ENCODE results near the gene C5orf58.

Gene C5orf58, protein sequence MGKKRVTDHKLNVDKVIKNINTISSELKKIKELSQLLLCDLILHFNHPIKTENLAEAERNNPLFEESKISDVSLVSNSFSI

DNA sequence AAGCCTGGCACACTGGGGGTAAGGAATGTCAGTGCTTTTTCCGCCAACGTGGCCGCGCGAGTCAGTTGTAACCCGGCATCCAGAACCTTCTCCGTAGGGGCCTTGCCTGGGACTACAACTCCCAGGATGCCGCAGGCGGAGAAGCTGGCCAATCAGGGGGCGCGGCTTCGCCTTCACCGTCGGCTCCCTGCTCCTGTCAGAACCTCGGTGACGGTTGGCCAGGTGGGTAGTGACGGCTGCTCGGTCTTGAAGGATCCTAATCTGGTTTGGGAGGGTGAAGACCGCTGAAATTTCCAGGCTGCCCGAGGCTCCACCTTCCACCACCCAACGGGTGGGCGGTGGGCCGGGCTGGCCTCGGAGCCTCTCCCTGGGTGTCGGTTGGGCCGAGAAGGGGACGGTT, at the start of gene C5orf58:
C5orf58 (plus strand) TSS at position 200 of the 400 bp plus-strand sequence. CDS start 1,992 bp downstream, outside the sequence.
- no peak for DNase-seq

DNA sequence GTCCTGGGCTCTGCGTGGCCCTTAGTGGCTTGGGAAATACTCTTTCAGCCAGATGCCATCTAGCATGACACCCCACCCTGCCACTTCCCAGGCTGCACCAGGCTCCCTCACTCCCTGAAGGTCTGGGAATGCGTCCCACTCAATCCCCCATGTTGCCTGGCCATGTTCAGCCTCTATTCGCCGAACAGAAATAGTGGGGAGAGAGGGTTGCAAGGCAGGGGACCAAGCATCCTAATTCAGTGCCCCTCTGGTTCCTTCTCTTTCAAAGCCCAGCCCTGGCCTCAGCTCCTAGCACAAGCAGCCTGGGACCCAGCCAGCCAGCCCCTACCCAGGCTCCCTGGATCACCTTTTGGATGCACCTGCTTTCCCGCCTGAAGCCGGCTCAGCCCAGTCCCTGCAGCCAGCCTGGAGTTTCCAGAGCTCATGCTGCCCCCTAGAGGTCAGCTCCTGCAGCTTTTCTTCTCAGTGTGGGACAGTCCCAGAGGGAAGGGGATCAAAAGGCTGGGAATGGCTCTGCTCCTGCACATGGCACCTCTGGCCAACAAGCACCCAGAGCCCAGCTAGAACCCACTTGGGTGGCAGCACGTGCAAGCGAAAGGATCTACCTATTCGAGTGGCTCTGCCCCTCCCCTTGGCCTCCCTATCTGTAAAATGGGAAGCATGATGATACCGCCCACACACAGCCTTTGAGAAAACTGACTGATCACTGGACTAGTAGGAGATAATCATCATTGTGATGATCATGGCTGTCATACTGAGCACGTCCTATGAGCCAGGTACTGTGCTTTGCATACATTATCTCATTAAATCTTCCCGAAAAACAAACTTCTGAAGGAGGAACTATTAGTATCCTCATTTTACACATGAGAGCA, 48.7 kb upstream of the C5orf58 start:
- DNase-seq = peak; percentile 55

DNA sequence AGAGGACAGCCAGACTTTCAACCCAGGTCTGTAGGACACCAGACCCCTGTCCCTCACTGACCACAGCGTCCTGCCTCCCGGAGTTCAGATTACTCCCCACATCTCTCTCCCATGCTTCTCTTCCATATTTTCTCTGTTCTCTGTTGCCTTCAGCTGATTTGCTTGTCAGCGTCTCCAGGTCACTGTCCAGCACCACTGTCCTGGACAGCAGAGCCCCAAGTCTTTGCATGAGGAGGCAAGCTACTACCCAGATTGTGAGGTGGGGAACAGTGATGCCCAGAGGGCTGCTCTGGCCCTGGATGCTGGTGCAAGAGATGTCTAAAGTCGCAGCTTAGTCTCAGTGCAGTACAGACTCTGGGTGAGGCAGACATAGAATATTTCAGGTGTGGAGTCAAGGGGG, 48.0 kb upstream of the C5orf58 start:
- DNase-seq = no peak

DNA sequence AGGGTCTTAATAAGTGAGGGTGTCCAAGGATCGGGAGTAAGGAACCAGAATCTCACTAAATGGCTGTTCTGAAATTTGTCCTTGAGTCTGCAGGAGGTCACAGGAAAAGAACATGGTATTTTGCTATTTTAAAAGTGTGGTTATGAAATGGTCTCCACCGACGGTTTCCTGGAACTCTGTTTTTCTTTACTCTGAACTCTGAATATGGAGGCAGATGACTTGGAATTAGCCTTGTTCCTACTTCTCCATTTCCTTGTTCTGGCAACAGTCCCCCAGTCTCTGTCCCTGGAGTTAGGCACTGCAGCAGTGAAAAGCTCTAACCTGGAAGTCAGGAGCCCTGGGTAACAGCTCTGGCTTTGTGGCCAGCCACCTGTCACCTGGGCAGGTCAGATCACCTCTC, 46.6 kb upstream of the C5orf58 start:
- DNase-seq = no peak

DNA sequence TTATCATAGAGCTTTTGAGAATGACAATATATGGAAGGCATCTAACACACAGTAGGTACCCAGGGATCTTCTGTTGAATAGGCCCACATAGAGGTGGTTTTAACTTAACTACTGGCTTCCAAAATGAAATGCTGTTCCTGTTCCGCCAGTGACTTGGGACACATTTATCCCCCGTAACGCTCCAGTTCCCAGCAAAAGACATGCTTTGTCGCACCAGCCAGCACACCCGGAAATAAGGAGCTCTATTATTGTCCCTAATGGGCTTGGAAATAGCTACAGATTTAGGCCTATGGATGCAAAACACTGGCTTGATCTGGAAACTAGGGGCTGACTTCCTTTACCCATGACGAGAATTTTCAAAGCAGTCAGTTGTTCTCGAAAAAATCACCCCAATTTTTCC, 45.9 kb upstream of the C5orf58 start:
- no peak for DNase-seq

DNA sequence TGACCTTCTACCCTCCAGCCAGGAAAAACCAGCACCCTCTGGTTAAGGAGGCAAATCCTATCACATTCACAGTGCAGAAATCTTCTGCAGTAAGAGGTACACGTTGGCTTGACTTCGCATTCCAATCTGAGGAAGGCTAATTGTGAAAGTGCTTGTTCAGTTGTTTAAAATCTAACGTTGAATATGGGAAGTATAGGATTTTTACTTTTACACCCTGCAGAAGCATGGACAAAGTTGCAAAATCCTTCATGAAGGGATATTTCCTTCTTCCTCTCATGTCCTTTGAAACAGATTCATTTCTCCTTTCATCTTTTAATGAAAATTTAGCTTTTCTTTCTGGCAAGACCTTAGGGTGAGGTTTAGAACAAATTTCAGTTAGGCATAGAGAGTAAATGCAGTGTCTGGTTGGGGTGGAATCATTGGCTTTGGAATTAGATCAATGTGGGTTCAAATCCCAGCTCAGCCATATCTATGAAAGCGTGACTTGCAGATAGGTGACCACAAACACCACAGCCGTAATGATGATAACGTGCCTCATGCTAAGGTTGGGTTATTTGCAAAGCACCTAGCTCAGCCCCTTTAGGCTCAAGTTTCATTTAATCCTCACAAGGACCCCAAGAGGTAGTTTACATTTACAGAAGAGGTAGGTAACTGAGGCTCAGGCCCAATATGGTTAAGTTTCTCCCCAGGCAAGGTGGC, 42.2 kb upstream of the C5orf58 start:
- peak; percentile 6 for DNase-seq

DNA sequence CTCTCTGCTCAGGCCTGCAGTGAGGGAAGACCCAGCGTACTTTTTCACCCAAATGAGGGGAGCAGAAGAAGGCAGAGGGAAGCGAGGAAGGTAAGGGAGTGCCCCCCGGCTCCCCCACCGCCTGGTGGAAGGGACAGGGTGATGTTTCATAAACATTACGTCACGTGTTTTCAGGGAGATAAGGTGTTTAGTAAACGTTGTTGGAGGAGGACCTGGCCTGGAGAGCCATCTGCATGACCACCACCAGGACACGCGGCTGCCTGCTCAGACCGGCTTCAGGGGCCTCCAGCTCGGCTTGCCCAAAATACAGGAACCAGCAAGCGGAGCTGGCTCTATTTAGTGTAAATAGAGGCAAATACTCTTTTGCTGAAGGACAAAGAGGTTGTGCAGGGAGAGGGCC, 40.0 kb upstream of the C5orf58 start:
- no peak for DNase-seq

DNA sequence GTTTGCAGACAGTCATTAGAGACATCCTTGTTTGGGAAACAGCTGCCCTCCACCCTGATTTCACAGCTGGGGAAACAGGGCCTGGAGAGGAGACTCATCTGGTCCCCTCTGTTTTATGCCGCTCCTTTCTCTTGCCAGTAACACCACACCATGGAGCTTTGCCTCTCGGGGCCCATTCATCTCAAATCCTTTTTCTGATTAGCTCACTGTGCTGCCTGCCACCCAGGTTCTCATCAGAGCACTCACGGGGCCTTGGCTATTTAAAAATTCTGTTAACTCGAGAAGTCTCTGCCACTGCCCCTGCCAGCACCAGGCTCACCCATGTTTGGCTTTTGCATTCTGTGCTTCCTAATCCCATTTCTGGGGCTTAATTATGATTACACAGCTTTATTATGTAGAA, 36.8 kb upstream of the C5orf58 start:
- no peak for DNase-seq

DNA sequence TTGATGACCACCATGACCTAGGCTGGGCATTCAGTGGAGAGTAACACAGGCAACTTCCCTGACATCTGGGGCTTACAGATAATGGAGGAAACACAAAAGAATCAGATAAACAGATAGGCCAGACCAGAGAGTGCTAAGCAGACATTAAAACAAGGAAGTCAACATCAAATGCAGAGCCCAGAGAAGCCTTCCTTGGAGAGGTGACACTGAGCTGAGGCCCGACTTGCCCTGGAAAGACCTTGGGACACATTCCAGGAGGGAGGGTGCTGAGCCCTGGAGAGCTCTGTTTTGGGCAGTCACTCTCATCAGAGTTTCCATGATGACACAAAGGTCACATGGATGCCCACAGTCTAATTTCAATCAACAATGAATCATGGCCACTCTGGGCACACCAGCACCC, 31.9 kb upstream of the C5orf58 start:
- DNase-seq = peak; percentile 48

DNA sequence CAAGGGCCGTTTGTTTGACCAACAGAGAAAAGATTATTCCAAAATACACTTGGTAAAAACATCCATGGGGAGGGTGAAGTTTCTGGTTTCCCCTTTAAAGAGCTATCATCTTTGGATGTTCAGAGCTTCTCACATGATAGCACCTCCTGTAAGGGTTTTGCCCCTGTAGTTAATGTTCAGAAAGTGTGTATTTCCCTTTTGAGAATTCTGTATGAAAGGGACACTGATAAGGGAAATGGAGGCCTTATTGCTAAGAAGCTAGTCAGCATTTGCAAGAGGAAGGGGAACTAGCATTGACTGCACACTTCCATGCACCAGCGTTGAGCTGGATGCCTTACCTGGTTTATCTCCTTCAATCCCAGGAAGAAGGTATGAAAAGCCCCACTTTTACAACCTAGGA, 31.5 kb upstream of the C5orf58 start:
- DNase-seq = no peak

DNA sequence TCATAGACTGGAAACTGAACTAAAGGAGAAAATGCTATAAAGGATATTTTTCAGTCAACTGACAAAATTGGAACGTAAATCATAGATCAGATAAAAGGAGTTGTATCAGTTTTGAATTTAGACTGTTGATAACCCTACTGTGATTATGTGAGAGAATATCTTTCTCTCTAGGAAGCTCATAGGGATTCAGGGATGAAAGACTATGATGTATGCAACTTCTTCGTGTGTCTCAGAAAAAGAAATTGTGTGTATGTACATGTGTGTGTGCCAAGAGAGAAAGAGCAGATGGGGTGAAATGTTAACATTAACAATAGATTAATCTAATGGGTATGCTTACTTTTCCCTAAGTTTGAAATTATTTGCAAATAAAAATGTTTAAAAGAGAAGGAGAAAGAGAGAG, 30.7 kb upstream of the C5orf58 start:
- no peak for DNase-seq

DNA sequence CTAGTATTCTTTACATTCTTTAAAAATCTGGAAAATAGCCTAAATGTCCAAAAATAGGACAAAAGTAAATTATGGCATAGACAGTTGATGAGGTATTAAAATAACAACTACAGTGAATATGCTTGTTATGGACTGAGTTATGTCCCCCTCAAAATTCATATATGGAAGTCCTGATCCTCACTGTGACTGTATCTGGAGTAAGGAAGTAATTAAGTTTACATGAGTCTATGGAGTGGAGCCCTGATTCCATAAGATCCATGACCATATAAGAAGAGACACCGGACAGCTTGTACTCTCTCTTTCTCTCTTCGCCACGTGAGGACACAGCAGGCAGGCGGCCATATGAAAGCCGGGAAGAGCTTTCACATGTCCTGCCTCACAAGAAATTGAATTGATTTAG, 28.6 kb upstream of the C5orf58 start:
- DNase-seq = no peak

DNA sequence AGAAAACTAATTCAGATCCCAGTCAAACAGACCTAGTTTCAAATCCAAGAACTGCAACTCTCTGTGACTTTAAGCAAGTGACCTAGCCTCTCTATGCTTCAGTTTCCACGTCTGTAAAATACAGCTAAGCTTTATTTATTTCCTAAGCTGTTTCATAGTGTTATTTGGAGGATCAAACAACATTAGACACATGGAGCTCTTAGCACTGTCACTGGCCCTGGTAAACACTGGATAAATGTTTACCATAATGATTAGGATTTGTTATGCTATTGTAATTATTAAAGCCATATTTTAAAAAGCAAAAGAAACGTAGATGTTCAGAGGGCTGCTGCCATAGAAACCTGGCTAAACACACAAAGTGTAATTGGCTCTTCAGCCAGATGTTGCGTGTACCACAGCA, 26.6 kb upstream of the C5orf58 start:
- DNase-seq = no peak

DNA sequence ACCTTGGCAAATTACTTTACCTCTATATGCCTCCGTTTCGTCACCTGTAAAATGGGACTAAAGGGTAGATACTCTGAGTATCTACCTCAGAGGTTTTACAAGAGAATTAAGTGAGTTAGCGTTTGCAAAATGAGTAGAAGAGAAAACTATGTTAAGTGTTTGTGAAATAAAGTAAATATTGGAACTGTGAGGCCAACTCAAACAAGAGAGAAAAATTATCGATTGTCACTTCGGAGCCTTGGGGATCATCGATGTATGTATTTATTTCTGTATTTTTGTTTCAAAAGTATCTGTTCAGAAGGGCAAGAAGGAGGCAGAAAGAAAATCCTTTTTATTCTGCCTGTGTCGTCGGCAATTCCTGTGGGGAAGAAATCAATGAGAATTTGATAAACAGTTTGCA, 25.8 kb upstream of the C5orf58 start:
- no peak for DNase-seq

DNA sequence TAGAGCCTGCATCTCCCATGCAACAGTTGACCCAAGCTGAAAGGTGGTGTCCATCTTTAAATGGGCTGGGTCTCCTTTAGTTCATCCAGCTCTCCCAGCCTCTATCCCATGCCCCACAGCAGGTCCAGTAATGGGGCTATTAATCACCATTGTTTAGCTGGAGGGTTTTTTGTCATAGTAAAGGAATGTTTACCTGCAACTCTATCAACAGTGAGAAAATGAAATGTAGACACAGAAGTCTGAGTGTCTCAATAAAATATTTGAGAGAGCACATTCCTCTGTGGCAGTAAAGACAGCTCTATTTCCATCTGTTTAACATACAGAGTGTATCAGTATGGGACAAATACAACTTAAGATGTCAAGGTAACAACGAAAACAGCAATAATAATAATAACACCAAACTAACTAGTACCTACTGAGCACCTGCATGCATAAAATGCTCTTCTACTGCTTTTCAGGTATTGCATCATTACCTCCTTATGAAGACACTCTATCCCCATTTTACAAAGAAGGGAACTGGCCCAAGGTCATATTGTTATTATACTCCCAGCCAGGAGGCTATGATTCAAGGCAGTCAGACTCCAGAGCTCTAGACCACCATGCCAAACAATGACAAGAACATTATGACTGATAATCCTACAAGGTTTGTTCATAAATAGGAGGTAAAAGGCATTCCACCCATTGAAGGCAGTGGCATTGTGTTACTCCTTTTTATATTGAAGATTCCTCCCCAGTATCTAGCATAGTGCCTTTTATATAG, 21.0 kb upstream of the C5orf58 start:
- DNase-seq = no peak

DNA sequence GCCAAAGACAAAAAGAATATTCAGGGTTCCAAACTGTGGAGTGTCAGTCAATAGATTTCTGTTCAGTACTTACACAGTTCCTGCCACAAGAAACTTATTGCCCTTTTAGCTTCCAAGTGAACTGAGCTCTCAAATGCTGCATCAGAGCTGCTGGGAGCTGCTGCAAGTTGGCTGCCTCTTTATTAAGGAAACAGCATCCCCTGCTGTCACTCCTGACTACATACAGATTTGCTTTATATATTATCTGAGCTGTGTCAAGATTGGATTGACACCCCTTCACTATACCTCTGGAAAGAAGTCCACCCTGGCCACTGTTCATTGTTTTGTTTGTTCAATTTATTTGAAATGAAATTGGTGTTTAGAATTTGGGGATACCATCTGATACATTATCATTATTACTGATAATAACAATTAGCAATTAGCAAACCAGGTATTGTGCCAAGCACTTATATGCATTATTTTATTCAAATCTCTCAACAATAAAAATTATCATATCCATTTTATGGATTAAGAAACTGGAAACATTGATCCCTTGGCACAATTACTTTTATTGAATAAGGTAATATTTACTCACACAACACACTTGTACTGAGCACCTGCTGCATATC, 16.4 kb upstream of the C5orf58 start:
- peak; percentile 63 for DNase-seq

DNA sequence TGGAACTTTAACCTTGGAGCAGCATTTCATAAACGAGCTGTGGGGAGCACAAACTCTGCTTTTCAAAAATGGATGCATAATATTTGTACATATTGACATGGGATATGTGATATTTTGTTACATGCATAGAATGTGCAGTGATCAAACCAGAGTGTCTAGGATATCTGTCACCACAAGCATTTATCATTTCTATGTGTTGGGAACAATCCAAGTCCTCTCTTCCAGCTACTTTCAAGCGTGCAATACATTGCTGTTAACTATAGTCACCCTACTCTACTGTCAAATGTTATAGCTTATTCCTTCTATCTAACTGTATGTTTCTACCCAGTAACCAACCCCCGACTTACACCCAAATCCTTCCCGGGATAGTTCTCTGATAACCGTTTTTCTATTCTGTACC, 15.0 kb upstream of the C5orf58 start:
- DNase-seq = no peak

DNA sequence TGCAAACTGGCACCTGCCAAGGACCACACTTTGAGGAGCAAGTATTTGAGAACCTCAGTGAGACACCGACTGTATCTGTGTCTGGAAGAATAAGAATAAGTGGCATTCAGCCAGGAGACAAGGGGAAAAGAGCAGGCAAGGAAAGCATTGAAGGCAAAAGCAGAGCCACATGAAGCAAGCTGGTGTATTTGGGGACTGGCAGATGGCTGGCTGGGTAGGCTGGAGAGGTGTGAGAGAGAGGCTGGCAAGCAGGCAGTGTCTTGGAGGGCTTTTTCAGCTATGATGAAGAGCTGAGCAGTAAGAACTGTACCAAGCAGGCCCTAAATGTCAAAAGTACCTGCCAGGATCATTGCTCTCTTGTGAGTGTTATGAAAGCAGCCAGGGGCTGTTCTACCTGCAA, 14.1 kb upstream of the C5orf58 start:
- no peak for DNase-seq

DNA sequence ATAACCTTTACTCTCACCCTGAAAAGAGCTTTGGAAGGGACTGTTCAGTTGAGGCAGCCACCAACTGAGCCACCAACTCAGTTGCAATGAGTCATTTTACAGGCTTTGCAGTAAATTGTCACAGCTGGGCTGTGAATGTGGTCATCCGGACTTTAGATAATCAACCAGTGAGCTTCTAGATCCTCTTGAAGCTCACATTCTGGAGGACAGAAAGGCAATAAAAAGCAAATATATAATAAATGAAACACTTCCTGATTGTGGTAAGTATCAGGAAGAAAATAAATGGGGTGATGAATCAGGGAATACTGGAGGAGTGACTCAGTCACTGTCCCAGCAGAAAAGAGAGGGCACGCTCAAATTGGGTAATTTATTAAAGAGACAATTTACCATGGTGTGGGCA, 13.2 kb upstream of the C5orf58 start:
- DNase-seq = no peak

DNA sequence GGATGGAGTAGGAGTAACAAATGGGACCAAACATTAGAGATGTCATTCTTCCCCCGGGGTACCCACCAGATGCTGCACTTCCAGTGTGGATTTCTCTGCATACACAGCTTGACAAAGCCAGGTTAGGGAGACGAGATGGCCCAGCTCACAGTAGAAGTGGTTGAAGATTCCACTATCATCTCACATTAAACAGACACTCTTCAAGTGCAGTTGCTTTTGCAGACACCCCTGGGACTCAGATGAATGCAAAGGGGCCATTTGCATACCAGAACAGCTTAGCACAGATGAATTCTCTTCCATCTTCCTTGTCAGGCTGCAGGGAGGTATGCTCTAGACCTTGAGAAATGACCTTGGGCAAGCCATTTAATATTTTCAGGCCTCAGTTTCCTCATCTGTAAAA, 12.6 kb upstream of the C5orf58 start:
- DNase-seq = no peak

DNA sequence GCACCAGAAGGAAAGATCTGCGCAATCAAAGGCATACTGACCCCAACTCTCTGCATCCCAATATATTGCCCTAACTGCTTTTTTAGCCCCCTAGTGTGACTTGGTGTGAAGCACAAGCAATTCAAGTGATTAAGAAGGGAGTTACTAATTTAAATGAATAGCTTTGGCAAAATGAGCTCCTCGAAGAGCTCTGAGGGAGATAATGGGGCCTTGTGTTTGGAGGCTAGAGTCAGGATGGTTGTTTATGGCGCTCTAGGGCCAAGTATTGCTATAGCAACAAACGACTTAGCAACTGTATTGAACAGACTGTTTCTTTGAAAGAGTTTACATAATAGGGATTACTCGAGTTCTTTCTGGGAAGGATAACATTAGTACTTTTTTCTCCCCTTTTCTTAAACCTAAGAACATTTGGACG, 11.5 kb upstream of the C5orf58 start:
- no peak for DNase-seq

DNA sequence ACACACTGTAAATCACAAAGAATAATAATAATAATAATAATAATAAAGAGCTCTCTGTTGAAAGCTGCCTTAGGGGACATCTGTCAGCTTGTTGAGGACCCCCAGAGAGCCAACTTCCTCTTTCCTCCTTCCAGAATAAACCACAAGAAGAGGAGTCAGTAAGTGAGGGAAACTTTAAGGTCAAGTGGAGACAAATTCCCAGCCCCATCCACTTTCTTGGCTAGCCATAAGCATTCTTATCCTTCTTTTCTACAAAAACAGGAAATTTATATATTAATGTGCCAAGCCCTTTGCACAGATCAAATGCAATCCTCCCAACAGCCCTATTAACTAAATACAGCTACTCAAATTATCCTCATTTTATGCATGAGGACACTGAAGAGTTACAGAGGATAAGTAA, 9.4 kb upstream of the C5orf58 start:
- DNase-seq = no peak

DNA sequence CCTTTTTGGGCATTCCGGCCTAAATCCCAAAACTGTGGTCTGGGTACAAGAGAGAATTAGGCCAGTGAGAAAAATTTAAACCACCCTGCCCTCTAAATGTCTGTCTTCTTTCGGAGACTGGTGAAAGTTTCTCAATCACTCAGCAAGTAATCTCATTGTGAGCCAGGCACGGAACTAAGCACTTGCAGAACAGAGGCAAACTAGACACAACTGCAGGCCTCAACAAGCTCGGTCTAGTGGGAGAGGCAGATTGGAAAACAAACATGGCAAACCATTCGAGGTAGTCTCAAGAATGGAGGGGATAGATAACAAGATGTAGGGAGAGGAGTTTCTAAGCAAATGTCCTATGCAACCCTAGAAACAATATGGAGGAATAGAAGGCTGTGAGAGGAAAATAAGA, 8.9 kb upstream of the C5orf58 start:
- no peak for DNase-seq
